ENCODE results near the gene DOCK3. TPM values are rescaled to one million over a fixed set of nuclear protein-coding genes. Genes with fewer than 3 reads are reported as not detected.

The DOCK3 gene
- total RNA-seq, 1 donor from 2014 or later, result 10.0 TPM

GRCh38 chr3:51332156-51332555 is 657.4 kb downstream of the DOCK3 start:
- peaks cover 3% of the 10 kb centered on the region for H3K36me3 Mint-ChIP-seq (ENCODE audit: insufficient read depth)
- H3K4me1 Mint-ChIP-seq (ENCODE audit: low read depth), result peaks cover 10% of the 10 kb centered on the region
- no peak overlapping the region for H3K4me3 Mint-ChIP-seq (ENCODE audit: low read depth)
- no peaks in the 10 kb centered on the region for H3K9me3 Mint-ChIP-seq (ENCODE audit: low read depth)
- TF ChIP-seq CTCF (IDR thresholded peaks at IDR 0.05; ENCODE audit: unreplicated experiment), result no peak
- no peak overlapping the region for H3K27ac Mint-ChIP-seq
- no peak for DNase-seq (ENCODE audit: low spot score, unreplicated experiment)
- H3K27me3 Mint-ChIP-seq, result no peaks in the 10 kb centered on the region

GRCh38 chr3:51333021-51333420 is 658.3 kb downstream of the DOCK3 start:
- Mint-ChIP-seq H3K4me3 (ENCODE audit: low read depth) (no peak overlapping the region), H3K36me3 (ENCODE audit: insufficient read depth) (peaks cover 3% of the 10 kb centered on the region), H3K27me3 (no peaks in the 10 kb centered on the region), H3K4me1 (ENCODE audit: low read depth) (peaks cover 10% of the 10 kb centered on the region), H3K27ac (no peak overlapping the region), H3K9me3 (ENCODE audit: low read depth) (no peaks in the 10 kb centered on the region)
- no peak for DNase-seq (ENCODE audit: low spot score, unreplicated experiment)
- TF ChIP-seq CTCF (IDR thresholded peaks at IDR 0.05; ENCODE audit: unreplicated experiment), result no peak

GRCh38 chr3:51336261-51336660 is 661.5 kb downstream of the DOCK3 start:
- H3K27ac Mint-ChIP-seq, result no peak overlapping the region
- H3K4me1 Mint-ChIP-seq (ENCODE audit: low read depth), result peaks cover 22% of the 10 kb centered on the region
- no peaks in the 10 kb centered on the region for H3K9me3 Mint-ChIP-seq (ENCODE audit: low read depth)
- H3K27me3 Mint-ChIP-seq, result no peaks in the 10 kb centered on the region
- no peak for DNase-seq (ENCODE audit: low spot score, unreplicated experiment)
- peaks cover 4% of the 10 kb centered on the region for H3K36me3 Mint-ChIP-seq (ENCODE audit: insufficient read depth)
- H3K4me3 Mint-ChIP-seq (ENCODE audit: low read depth), result no peak overlapping the region
- TF ChIP-seq CTCF (IDR thresholded peaks at IDR 0.05; ENCODE audit: unreplicated experiment), result no peak

GRCh38 chr3:51337666-51338065 is 662.9 kb downstream of the DOCK3 start:
- Mint-ChIP-seq H3K27me3 (no peaks in the 10 kb centered on the region), H3K36me3 (ENCODE audit: insufficient read depth) (peaks cover 4% of the 10 kb centered on the region)

GRCh38 chr3:51338632-51339031 is 663.9 kb downstream of the DOCK3 start:
- H3K36me3 Mint-ChIP-seq (ENCODE audit: insufficient read depth), result peaks cover 2% of the 10 kb centered on the region
- H3K4me3 Mint-ChIP-seq (ENCODE audit: low read depth), result no peak overlapping the region
- peaks cover 22% of the 10 kb centered on the region for H3K4me1 Mint-ChIP-seq (ENCODE audit: low read depth)
- no peaks in the 10 kb centered on the region for H3K27me3 Mint-ChIP-seq
- no peak for DNase-seq (ENCODE audit: low spot score, unreplicated experiment)
- TF ChIP-seq CTCF (IDR thresholded peaks at IDR 0.05; ENCODE audit: unreplicated experiment), result no peak
- H3K27ac Mint-ChIP-seq, result no peak overlapping the region
- no peaks in the 10 kb centered on the region for H3K9me3 Mint-ChIP-seq (ENCODE audit: low read depth)

More at GRCh38 chr3:51337666-51338065, 662.9 kb downstream of the DOCK3 start:
- peaks cover 22% of the 10 kb centered on the region for H3K4me1 Mint-ChIP-seq (ENCODE audit: low read depth)
- no peak for DNase-seq (ENCODE audit: low spot score, unreplicated experiment)
- no peak overlapping the region for H3K27ac Mint-ChIP-seq
- TF ChIP-seq CTCF (IDR thresholded peaks at IDR 0.05; ENCODE audit: unreplicated experiment), result no peak
- H3K4me3 Mint-ChIP-seq (ENCODE audit: low read depth), result no peak overlapping the region
- no peaks in the 10 kb centered on the region for H3K9me3 Mint-ChIP-seq (ENCODE audit: low read depth)
